Nephron progenitor cell (in vitro differentiated cells): ENCODE measurements around the gene MORN1.

Experiments
- DNase-seq: peaks from one replicate; pipeline ENCODE4 v3.0.0; 2021
- H3K27ac Mint-ChIP-seq: 2 replicates; pipeline ENCODE4 v1.8.0; 2021; ENCODE audit warnings: mild to moderate bottlenecking, moderate library complexity, mixed read lengths
- H3K27me3 Mint-ChIP-seq: 2 replicates; pipeline ENCODE4 v1.8.0; 2021; ENCODE audit warnings: mild to moderate bottlenecking, low read depth, mixed read lengths; ENCODE audit not compliant: poor library complexity
- H3K36me3 Mint-ChIP-seq: 2 replicates; pipeline ENCODE4 v1.8.0; 2021; ENCODE audit warnings: low read depth, mixed read lengths
- H3K4me1 Mint-ChIP-seq: 2 replicates; pipeline ENCODE4 v1.8.0; 2021; ENCODE audit warnings: mixed read lengths
- H3K4me3 Mint-ChIP-seq: 2 replicates; pipeline ENCODE4 v1.8.0; 2021; ENCODE audit warnings: mild to moderate bottlenecking, moderate library complexity, mixed read lengths
- H3K9me3 Mint-ChIP-seq: 2 replicates; pipeline ENCODE4 v1.8.0; 2021; ENCODE audit warnings: mild to moderate bottlenecking, moderate library complexity, mixed read lengths
- TF ChIP-seq, protein P1 (sequence below): fragments of 200-600 bp; sonication (generic); IDR thresholded peaks from 2 replicates; pipeline ENCODE4 v1.5.0; 2021; ENCODE audit warnings: antibody characterized with exemption

The MORN1 gene

DNA sequence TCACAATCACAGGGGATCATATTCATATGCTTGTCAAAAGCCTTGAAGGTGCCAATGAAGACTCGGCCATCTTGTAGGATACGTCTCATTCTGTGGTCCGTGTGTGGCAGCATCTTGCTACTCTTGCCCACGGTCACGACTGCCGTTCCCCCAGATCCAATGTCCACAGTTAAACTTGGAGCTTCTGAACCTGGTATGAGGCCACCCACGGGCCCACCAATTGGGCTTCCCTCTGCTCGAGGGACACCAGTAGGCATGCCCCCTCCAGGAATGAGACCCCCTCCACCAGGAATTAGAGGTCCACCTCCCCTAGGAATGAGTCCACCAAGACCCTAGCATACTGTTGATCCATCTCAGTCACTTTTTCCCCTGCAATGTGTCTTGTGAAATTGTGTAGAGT lies 39.6 kb downstream of the MORN1 start:
- no peaks in the 10 kb centered on the region for H3K36me3 Mint-ChIP-seq
- peak overlapping the region; percentile 8 for H3K27ac Mint-ChIP-seq
- H3K4me1 Mint-ChIP-seq, result peaks cover 53% of the 10 kb centered on the region
- peaks cover 6% of the 10 kb centered on the region for H3K27me3 Mint-ChIP-seq
- DNase-seq, result no peak
- no peak overlapping the region for H3K4me3 Mint-ChIP-seq
- TF ChIP-seq, protein P1, sequence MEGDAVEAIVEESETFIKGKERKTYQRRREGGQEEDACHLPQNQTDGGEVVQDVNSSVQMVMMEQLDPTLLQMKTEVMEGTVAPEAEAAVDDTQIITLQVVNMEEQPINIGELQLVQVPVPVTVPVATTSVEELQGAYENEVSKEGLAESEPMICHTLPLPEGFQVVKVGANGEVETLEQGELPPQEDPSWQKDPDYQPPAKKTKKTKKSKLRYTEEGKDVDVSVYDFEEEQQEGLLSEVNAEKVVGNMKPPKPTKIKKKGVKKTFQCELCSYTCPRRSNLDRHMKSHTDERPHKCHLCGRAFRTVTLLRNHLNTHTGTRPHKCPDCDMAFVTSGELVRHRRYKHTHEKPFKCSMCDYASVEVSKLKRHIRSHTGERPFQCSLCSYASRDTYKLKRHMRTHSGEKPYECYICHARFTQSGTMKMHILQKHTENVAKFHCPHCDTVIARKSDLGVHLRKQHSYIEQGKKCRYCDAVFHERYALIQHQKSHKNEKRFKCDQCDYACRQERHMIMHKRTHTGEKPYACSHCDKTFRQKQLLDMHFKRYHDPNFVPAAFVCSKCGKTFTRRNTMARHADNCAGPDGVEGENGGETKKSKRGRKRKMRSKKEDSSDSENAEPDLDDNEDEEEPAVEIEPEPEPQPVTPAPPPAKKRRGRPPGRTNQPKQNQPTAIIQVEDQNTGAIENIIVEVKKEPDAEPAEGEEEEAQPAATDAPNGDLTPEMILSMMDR, result no peak
- no peaks in the 10 kb centered on the region for H3K9me3 Mint-ChIP-seq

DNA sequence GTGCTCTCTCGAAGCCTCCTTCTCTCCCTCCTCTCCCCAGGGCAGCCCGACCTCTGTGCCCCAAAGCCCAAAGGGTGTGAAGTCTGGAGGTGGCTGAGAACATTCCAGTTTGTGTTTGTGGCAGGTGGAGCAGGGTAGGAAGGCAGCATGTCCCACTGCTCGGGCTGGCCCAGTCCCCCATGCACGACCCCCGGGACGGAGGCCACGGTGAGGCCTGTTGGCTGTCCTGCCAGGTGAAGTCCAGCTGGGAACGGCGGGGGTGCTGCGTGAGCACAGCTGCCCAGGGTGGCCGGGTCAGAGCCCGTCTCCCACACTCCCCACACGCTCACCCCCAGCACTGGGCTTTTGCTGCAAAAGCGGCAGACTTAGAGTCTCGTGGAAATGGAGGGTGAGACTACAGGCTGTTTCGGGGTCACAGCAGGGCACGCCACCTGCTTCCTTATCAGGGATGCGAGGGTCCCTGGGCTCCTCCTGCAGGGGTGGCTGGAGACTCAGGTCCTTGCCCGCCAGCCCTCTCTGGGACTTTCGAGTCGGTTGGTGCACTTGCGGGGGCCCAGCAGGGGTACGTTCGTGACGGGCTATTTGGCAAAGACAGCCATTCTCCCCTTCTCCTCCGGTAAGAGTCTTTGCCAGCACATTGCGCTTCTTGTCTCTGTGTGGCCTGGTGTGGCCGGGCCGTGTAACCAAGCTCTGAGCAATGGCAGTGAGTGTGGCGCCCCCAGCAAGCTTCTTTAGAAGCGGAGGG lies 40.3 kb downstream of the MORN1 start:
- H3K36me3 Mint-ChIP-seq, result no peaks in the 10 kb centered on the region
- peak; percentile 5 for DNase-seq
- H3K4me1 Mint-ChIP-seq, result peaks cover 53% of the 10 kb centered on the region
- H3K27ac Mint-ChIP-seq, result peak overlapping the region; percentile 8
- TF ChIP-seq, protein P1, result no peak
- H3K4me3 Mint-ChIP-seq, result no peak overlapping the region
- H3K9me3 Mint-ChIP-seq, result no peaks in the 10 kb centered on the region
- peaks cover 6% of the 10 kb centered on the region for H3K27me3 Mint-ChIP-seq

DNA sequence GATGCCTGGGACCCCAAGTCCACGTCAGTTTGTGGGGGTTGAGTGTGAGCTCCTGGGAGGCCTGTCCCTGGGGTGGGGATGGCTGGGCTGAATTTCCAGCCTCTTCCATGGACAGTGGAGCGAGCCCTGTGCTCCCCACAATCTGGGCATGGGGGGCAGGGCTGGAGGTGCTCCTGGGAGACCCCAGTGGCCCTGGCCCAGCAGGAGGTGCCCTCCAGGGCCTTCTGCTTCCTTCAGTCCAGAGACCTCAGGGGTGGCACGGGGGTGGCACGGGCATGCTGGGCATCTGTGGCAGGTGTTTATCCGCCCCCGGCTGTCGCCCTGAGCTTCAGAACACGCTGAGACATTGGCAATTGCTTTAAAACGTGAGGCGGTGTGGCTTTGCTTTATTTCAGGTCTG lies 40.9 kb downstream of the MORN1 start:
- TF ChIP-seq, protein P1, result no peak
- no peak overlapping the region for H3K27ac Mint-ChIP-seq
- H3K9me3 Mint-ChIP-seq, result no peaks in the 10 kb centered on the region
- DNase-seq, result no peak
- no peak overlapping the region for H3K4me3 Mint-ChIP-seq
- H3K27me3 Mint-ChIP-seq, result peaks cover 6% of the 10 kb centered on the region
- H3K4me1 Mint-ChIP-seq, result peaks cover 49% of the 10 kb centered on the region
- no peaks in the 10 kb centered on the region for H3K36me3 Mint-ChIP-seq

DNA sequence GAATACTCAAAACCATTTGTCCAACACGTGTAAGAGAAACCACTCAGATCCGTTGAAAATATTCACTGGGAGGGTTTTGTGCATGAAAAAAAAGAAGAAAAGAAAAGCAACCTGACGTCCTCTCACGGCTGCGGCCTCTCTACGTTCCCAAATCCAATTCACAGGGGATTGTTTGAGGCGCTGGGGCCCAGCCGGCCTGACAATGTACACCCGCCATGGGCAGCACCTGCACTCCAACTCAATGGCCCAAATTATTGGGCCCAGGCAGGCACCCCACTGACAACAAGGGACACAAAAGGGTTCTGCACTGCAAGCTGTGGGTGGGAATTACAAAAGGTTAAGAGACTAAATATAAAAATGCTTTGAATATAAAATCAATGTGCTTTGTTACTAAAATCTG lies 41.5 kb downstream of the MORN1 start:
- Mint-ChIP-seq H3K27me3 (peaks cover 6% of the 10 kb centered on the region), H3K36me3 (no peaks in the 10 kb centered on the region), H3K4me3 (no peak overlapping the region), H3K27ac (no peak overlapping the region), H3K9me3 (no peaks in the 10 kb centered on the region), H3K4me1 (peaks cover 43% of the 10 kb centered on the region)
- TF ChIP-seq, protein P1, result no peak
- no peak for DNase-seq

DNA sequence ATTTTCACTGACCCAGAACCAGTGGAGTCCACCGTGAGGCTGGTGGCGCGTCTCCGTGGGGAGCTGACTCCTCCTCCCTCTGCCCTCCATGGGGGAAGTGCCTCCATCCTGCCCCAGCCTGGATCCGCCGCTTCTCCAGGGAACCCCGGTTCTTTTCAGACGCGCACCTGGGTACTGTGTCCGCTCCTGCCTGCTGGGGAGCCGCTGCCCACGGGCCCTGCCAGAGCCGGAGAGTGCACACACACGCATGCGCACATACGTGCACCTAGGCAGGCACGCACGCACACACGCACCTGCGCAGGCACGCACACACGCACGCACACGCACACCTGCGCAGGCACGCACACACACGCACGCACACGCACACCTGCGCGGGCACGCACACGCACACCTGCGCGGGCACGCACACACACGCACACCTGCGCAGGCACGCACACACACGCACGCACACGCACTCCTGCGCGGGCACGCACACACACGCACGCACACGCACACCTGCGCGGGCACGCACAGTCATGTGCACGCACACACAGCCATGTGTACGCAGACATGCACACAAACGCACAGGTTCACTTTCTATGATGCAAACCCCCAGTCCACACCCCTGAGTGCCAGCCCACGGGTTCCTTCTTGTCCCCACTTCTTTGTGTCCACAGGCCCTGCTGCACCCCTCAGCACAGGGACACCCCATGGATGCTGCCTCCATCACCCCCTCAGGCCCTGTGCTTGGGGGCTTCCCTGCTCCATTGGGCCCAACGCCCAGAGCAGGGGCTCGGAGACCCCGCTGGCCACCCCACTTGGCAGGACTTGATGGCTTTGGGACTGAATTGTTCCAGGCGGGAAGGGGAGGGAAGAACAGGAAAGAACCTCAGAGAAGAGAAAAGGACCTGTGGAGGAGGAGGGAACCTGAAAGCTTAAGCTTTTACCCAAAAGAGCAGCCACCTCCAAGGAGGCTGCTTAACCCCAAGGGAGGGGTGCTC lies 42.7 kb downstream of the MORN1 start:
- Mint-ChIP-seq H3K4me3 (no peak overlapping the region), H3K36me3 (no peaks in the 10 kb centered on the region), H3K4me1 (peaks cover 35% of the 10 kb centered on the region), H3K9me3 (no peaks in the 10 kb centered on the region), H3K27me3 (peaks cover 6% of the 10 kb centered on the region), H3K27ac (no peak overlapping the region)
- no peak for DNase-seq
- TF ChIP-seq, protein P1, result no peak
